Esophagus muscularis mucosa (tissue), 4 donors: ENCODE measurements around the gene AURKB. TPM values are rescaled to one million over a fixed set of nuclear protein-coding genes. Genes with fewer than 3 reads are reported as not detected.

Experiments used
- DNase-seq: peaks from one replicate; pipeline ENCODE4 v3.0.0-alpha.2; 2017; ENCODE audit errors: extremely low spot score
- H3K27ac ChIP-seq, 4 donors: fragments of 200-600 bp; sonication (generic); replicated peaks in 1 of 4; 1 replicate in 3 of 4; 2 replicates in 1 of 4; pipeline ENCODE4 v1.5.1; 2016 to 2019; ENCODE audit warnings: mild to moderate bottlenecking in 1 of 4
- H3K27me3 ChIP-seq, 4 donors: fragments of 200-600 bp; sonication (generic); one replicate each; pipeline versions ENCODE4 v1.5.1 to v1.6.0; 2016 to 2019
- H3K36me3 ChIP-seq, 4 donors: fragments of 200-600 bp; sonication (generic); one replicate each; pipeline ENCODE4 v1.5.1; 2016 to 2019
- H3K4me1 ChIP-seq, 4 donors: fragments of 200-600 bp; sonication (generic); one replicate each; pipeline ENCODE4 v1.5.1; 2016 to 2019
- H3K4me3 ChIP-seq, 4 donors: fragments of 200-600 bp; sonication (generic); 1 replicate in 2 of 4; 2 replicates in 2 of 4; pipeline ENCODE4 v1.5.1; 2016 to 2019; ENCODE audit warnings: mild to moderate bottlenecking in 4 of 4, moderate library complexity in 1 of 4
- H3K9me3 ChIP-seq, 4 donors: fragments of 200-600 bp; sonication (generic); 1 replicate in 3 of 4; 2 replicates in 1 of 4; pipeline ENCODE4 v1.5.1; 2016 to 2019
- CTCF ChIP-seq, 3 experiments: fragments of 200-600 bp in 2 of 3; fragments of 450-650 bp in 1 of 3; sonication (generic) in 2 of 3; IDR thresholded peaks; one replicate each; pipeline ENCODE4 v1.5.1; 2017 to 2019; ENCODE audit warnings: antibody characterized with exemption in 3 of 3, mild to moderate bottlenecking in 2 of 3, moderate library complexity in 1 of 3
- EP300 ChIP-seq: sonication (generic); formaldehyde crosslinking; IDR thresholded peaks from one replicate; pipeline ENCODE4 v1.6.1; 2017; ENCODE audit warnings: antibody characterized with exemption
- POLR2A ChIP-seq: fragments of 450-650 bp; IDR thresholded peaks from one replicate; pipeline ENCODE4 v1.6.1; 2017; ENCODE audit warnings: antibody characterized with exemption, moderate library complexity, mild to moderate bottlenecking, low read depth
- POLR2AphosphoS5 ChIP-seq, 2 donors: sonication (generic); formaldehyde crosslinking; IDR thresholded peaks; one replicate each; pipeline ENCODE4 v1.6.1; 2017; ENCODE audit warnings: antibody characterized with exemption in 2 of 2
- WGBS: methylation state at CpG from one replicate; pipeline ENCODE4 v1.1.5; 2018; 5-methylcytosine and 5-hydroxymethylcytosine counted together
- intact Hi-C: fragments of 100-400 bp; cut with DNase I; formaldehyde crosslinking; loops from one replicate; pipeline ENCODE4 v1.15.1; 2023
- total RNA-seq, 4 donors: library from RNA; depleted of rRNA; stranded (reverse); fragments of >200 nt; gene quantifications; one replicate each; pipeline versions ENCODE4 v1.1.0 to v1.2.1, GENCODE V29; 2016

AURKB gene
- total RNA-seq, 4 donors from 2014 or later, result 1.5 TPM; not detected in 3

GRCh38 chr17:8166731-8167130, 43.6 kb downstream of the AURKB start:
- H3K27ac ChIP-seq, result peak overlapping the region in 1 of 4 donors; percentile 35

GRCh38 chr17:8164815-8165131, 45.6 kb downstream of the AURKB start:
- DNase-seq, result no peak
- intact Hi-C loops, result no loop called here
- Histone ChIP-seq H3K9me3 (no peaks in the 10 kb centered on the region), H3K4me3 (no peak overlapping the region), H3K27ac (peak overlapping the region; percentile 100), H3K36me3 (peaks cover 9 to 21% (median 15%) of the 10 kb centered on the region in 4 donors), H3K27me3 (no peaks in the 10 kb centered on the region), H3K4me1 (peaks cover 37 to 47% (median 44%) of the 10 kb centered on the region in 4 donors)
- TF ChIP-seq EP300, result no peak
- no peak for TF ChIP-seq POLR2AphosphoS5 (IDR thresholded peaks at IDR 0.05)
- TF ChIP-seq CTCF (IDR thresholded peaks at IDR 0.05), result no peak
- 75% methylated on average over 6 of the region's 6 CpGs for WGBS

More at GRCh38 chr17:8166731-8167130, 43.6 kb downstream of the AURKB start:
- no peak for DNase-seq
- Histone ChIP-seq H3K36me3 (peaks cover 0 to 2% (median 0%) of the 10 kb centered on the region in 4 donors), H3K9me3 (no peaks in the 10 kb centered on the region), H3K4me3 (no peak overlapping the region), H3K4me1 (peaks cover 24 to 27% (median 25%) of the 10 kb centered on the region in 4 donors), H3K27me3 (no peaks in the 10 kb centered on the region)
- 95% methylated on average over 6 of the region's 6 CpGs for WGBS
- intact Hi-C loops, result no loop called here
- TF ChIP-seq EP300 (no peak), POLR2AphosphoS5 (IDR thresholded peaks at IDR 0.05) (no peak), CTCF (IDR thresholded peaks at IDR 0.05) (no peak), POLR2A (no peak)

- Histone ChIP-seq H3K27me3 (no peaks in the 10 kb centered on the region), H3K36me3 (peaks cover 9 to 27% (median 21%) of the 10 kb centered on the region in 4 donors), H3K4me1 (peaks cover 37 to 53% (median 50%) of the 10 kb centered on the region in 4 donors), H3K9me3 (no peaks in the 10 kb centered on the region), H3K27ac (peak overlapping the region; percentile 100), H3K4me3 (peak overlapping the region in 1 of 4 donors; percentile 7)
- 29% methylated on average over 11 of the region's 13 CpGs for WGBS
- no peak for DNase-seq
- TF ChIP-seq EP300, result no peak
- TF ChIP-seq POLR2AphosphoS5 (IDR thresholded peaks at IDR 0.05), result peak in 1 of 2 donors; percentile 76
- no peak for TF ChIP-seq CTCF (IDR thresholded peaks at IDR 0.05)
- TF ChIP-seq POLR2A, result no peak
- intact Hi-C loops, result no loop called here
Observed at GRCh38 chr17:8163978-8164814, 46.2 kb downstream of the AURKB start.

GRCh38 chr17:8162997-8163977, 47.1 kb downstream of the AURKB start:
- H3K4me1 ChIP-seq, result peaks cover 40 to 62% (median 59%) of the 10 kb centered on the region in 4 donors
- 14% methylated on average over 21 of the region's 55 CpGs for WGBS
- intact Hi-C loops, result no loop called here
- H3K9me3 ChIP-seq, result no peaks in the 10 kb centered on the region
- H3K36me3 ChIP-seq, result peaks cover 9 to 27% (median 23%) of the 10 kb centered on the region in 4 donors
- peak overlapping the region; percentile 100 for H3K27ac ChIP-seq
- TF ChIP-seq EP300 (no peak), CTCF (IDR thresholded peaks at IDR 0.05) (no peak), POLR2AphosphoS5 (IDR thresholded peaks at IDR 0.05) (no peak), POLR2A (no peak)
- no peak for DNase-seq
- no peaks in the 10 kb centered on the region for H3K27me3 ChIP-seq
- peak overlapping the region; percentile 94 to 100 (median 100) for H3K4me3 ChIP-seq
